Mesendoderm (in vitro differentiated cells): ENCODE results near the gene TMEM139.
"Not testable (repeated sequence)": the region's sequence is repeated elsewhere in the genome, so short reads cannot be mapped to it uniquely, and the experiment has no call there.

Experiments
- DNase-seq: peaks from one replicate; pipeline ENCODE4 v3.0.0; 2013
- H2AK5ac ChIP-seq: 2 replicates; pipeline ENCODE4 v1.6.1; 2013; ENCODE audit warnings: low read length, inconsistent platforms
- H2BK120ac ChIP-seq: 2 replicates; pipeline ENCODE4 v1.6.1; 2013; ENCODE audit warnings: low read depth, mild to moderate bottlenecking, low read length, moderate library complexity, mixed read lengths
- H2BK15ac ChIP-seq: replicated peaks from 2 replicates; pipeline ENCODE4 v1.6.1; 2013; ENCODE audit warnings: low read depth, mild to moderate bottlenecking, moderate library complexity
- H2BK5ac ChIP-seq: 2 replicates; pipeline ENCODE4 v1.6.1; 2013; ENCODE audit warnings: low read length, inconsistent platforms
- H3K18ac ChIP-seq: 2 replicates; pipeline ENCODE4 v1.6.1; 2013; ENCODE audit warnings: mild to moderate bottlenecking, low read length, mixed read lengths
- H3K23ac ChIP-seq: one replicate; pipeline ENCODE4 v1.6.1; 2013; ENCODE audit warnings: low read length
- H3K27ac ChIP-seq: 2 replicates; pipeline ENCODE4 v1.5.1; 2013; ENCODE audit warnings: low read depth, mild to moderate bottlenecking, inconsistent platforms, low read length, moderate library complexity
- H3K27me3 ChIP-seq: 2 replicates; pipeline ENCODE4 v1.6.1; 2013; ENCODE audit warnings: low read length, control low read depth, mild to moderate bottlenecking, inconsistent platforms; ENCODE audit not compliant: insufficient read depth, poor library complexity
- H3K36me3 ChIP-seq: 2 replicates; pipeline ENCODE4 v1.6.1; 2013; ENCODE audit warnings: low read length, inconsistent platforms; ENCODE audit not compliant: control insufficient read depth, insufficient read depth
- H3K4ac ChIP-seq: one replicate; pipeline ENCODE4 v1.6.1; 2013; ENCODE audit warnings: low read depth, mild to moderate bottlenecking, low read length, moderate library complexity
- H3K4me1 ChIP-seq: 2 replicates; pipeline ENCODE4 v1.6.1; 2013; ENCODE audit warnings: low read depth, low read length, inconsistent platforms; ENCODE audit not compliant: control insufficient read depth
- H3K4me2 ChIP-seq: 2 replicates; pipeline ENCODE4 v1.6.1; 2013; ENCODE audit warnings: low read length
- H3K4me3 ChIP-seq: 2 replicates; pipeline ENCODE4 v1.5.1; 2013; ENCODE audit warnings: mild to moderate bottlenecking, low read length
- H3K56ac ChIP-seq: one replicate; pipeline ENCODE4 v1.6.1; 2013; ENCODE audit warnings: low read length
- H3K79me1 ChIP-seq: 2 replicates; pipeline ENCODE4 v1.6.1; 2013; ENCODE audit warnings: low read length, inconsistent platforms
- H3K79me2 ChIP-seq: 2 replicates; pipeline ENCODE4 v1.6.1; 2013; ENCODE audit warnings: mild to moderate bottlenecking, low read length; ENCODE audit not compliant: control insufficient read depth, insufficient read depth
- H3K9ac ChIP-seq: 2 replicates; pipeline ENCODE4 v1.6.1; 2013; ENCODE audit warnings: low read length, inconsistent platforms
- H4K5ac ChIP-seq: one replicate; pipeline ENCODE4 v1.6.1; 2013; ENCODE audit warnings: low read length
- H4K8ac ChIP-seq: one replicate; pipeline ENCODE4 v1.6.1; 2013; ENCODE audit warnings: low read depth, mild to moderate bottlenecking, control low read depth, low read length, moderate library complexity
- WGBS: extraction: QIAGEN DNeasy Blood & Tissue Kit; methylation state at CpG from one replicate; pipeline ENCODE4 v1.1.7; 2013; ENCODE audit warnings: low lambda C conversion rate, missing lambda C conversion rate; ENCODE audit not compliant: insufficient coverage; ENCODE audit errors: extremely low coverage; 5-methylcytosine and 5-hydroxymethylcytosine counted together

Gene TMEM139

GRCh38 chr7:143261901-143262300 is 22.9 kb upstream of the TMEM139 start:
- no peak overlapping the region for H3K18ac ChIP-seq
- no peak overlapping the region for H3K4ac ChIP-seq
- no CpG with 5 or more reads among the region's 1 CpG for WGBS
- no peaks in the 10 kb centered on the region for H3K36me3 ChIP-seq
- no peak overlapping the region for H4K5ac ChIP-seq
- no peak overlapping the region for H3K9ac ChIP-seq
- H4K8ac ChIP-seq: no peak overlapping the region
- no peaks in the 10 kb centered on the region for H3K27me3 ChIP-seq
- no peaks in the 10 kb centered on the region for H3K79me2 ChIP-seq
- H3K56ac ChIP-seq: no peak overlapping the region
- H3K4me2 ChIP-seq: no peak overlapping the region
- no peak overlapping the region for H2BK15ac ChIP-seq
- H2AK5ac ChIP-seq: no peak overlapping the region
- no peaks in the 10 kb centered on the region for H3K79me1 ChIP-seq
- H2BK120ac ChIP-seq: no peak overlapping the region
- H3K4me3 ChIP-seq: no peak overlapping the region
- no peak for DNase-seq
- no peaks in the 10 kb centered on the region for H3K4me1 ChIP-seq
- H3K27ac ChIP-seq: no peak overlapping the region
- no peak overlapping the region for H3K23ac ChIP-seq
- H2BK5ac ChIP-seq: no peak overlapping the region

GRCh38 chr7:143263266-143264195 is 21.2 kb upstream of the TMEM139 start, which contains the start of gene GSTK1:
Gene GSTK1, plus strand, starts transcription at chr7:143263441. Its CDS starts 73 bp downstream, at chr7:143263514.
- H4K5ac ChIP-seq: no peak within 1 kb of the TSS
- H3K18ac ChIP-seq: peak within 1 kb of the TSS; percentile 75
- peak within 1 kb of the TSS; percentile 71 for H3K4me2 ChIP-seq
- no peak within 1 kb of the TSS for H2BK15ac ChIP-seq
- peak within 1 kb of the TSS; percentile 66 for H3K4ac ChIP-seq
- peak within 1 kb of the TSS; percentile 90 for H3K4me3 ChIP-seq
- no peak within 1 kb of the TSS for H2AK5ac ChIP-seq
- no peaks in the 10 kb centered on the region for H3K36me3 ChIP-seq
- H3K27me3 ChIP-seq: no peaks in the 10 kb centered on the region
- H4K8ac ChIP-seq: peak within 1 kb of the TSS; percentile 57
- peak within 1 kb of the TSS; percentile 95 for H3K9ac ChIP-seq
- peak within 1 kb of the TSS; percentile 99 for H3K56ac ChIP-seq
- H2BK5ac ChIP-seq: no peak within 1 kb of the TSS
- no peaks in the 10 kb centered on the region for H3K79me2 ChIP-seq
- no peaks in the 10 kb centered on the region for H3K79me1 ChIP-seq
- no peaks in the 10 kb centered on the region for H3K4me1 ChIP-seq
- no peak within 1 kb of the TSS for H2BK120ac ChIP-seq
- peak; percentile 78 for DNase-seq
- no peak within 1 kb of the TSS for H3K23ac ChIP-seq
- WGBS: no CpG with 5 or more reads among the region's 48 CpGs
- peak within 1 kb of the TSS; percentile 19 for H3K27ac ChIP-seq

GRCh38 chr7:143264196-143264568 is 20.6 kb upstream of the TMEM139 start:
- DNase-seq, H3K27ac ChIP-seq, H3K23ac ChIP-seq: not testable (repeated sequence)

GRCh38 chr7:143265017-143265693 is 19.6 kb upstream of the TMEM139 start:
- Histone ChIP-seq H3K4ac (no peak overlapping the region), H3K56ac (no peak overlapping the region), H3K27me3 (no peaks in the 10 kb centered on the region), H3K9ac (no peak overlapping the region), H3K18ac (no peak overlapping the region), H3K4me3 (no peak overlapping the region), H3K4me1 (no peaks in the 10 kb centered on the region), H3K36me3 (no peaks in the 10 kb centered on the region), H3K79me1 (no peaks in the 10 kb centered on the region), H3K79me2 (no peaks in the 10 kb centered on the region), H2BK15ac (no peak overlapping the region), H2AK5ac (no peak overlapping the region), H3K27ac (no peak overlapping the region), H3K23ac (no peak overlapping the region), H3K4me2 (no peak overlapping the region), H4K8ac (no peak overlapping the region), H2BK120ac (no peak overlapping the region), H4K5ac (no peak overlapping the region), H2BK5ac (no peak overlapping the region)
- DNase-seq: no peak
- WGBS: no CpG with 5 or more reads among the region's 15 CpGs

More at GRCh38 chr7:143264196-143264568, 20.6 kb upstream of the TMEM139 start:
- peak overlapping the region; percentile 99 for H3K56ac ChIP-seq
- WGBS: no CpG with 5 or more reads among the region's 15 CpGs
- H4K5ac ChIP-seq, H3K4me1 ChIP-seq, H3K27me3 ChIP-seq, H3K4me3 ChIP-seq, H3K4me2 ChIP-seq, H2AK5ac ChIP-seq, H3K79me1 ChIP-seq, H3K79me2 ChIP-seq, H4K8ac ChIP-seq, H2BK15ac ChIP-seq, H2BK5ac ChIP-seq, H2BK120ac ChIP-seq, H3K18ac ChIP-seq, H3K36me3 ChIP-seq, H3K4ac ChIP-seq: not testable (repeated sequence)
- peak overlapping the region; percentile 95 for H3K9ac ChIP-seq

- DNase-seq: no peak
- H3K27me3 ChIP-seq: no peaks in the 10 kb centered on the region
- H3K9ac ChIP-seq: no peak overlapping the region
- no peak overlapping the region for H3K23ac ChIP-seq
- no peak overlapping the region for H3K56ac ChIP-seq
- H2BK15ac ChIP-seq: no peak overlapping the region
- no CpG with 5 or more reads among the region's 5 CpGs for WGBS
- no peak overlapping the region for H4K8ac ChIP-seq
- no peaks in the 10 kb centered on the region for H3K79me2 ChIP-seq
- H2AK5ac ChIP-seq: no peak overlapping the region
- no peaks in the 10 kb centered on the region for H3K79me1 ChIP-seq
- H3K4ac ChIP-seq: no peak overlapping the region
- H3K4me3 ChIP-seq: no peak overlapping the region
- no peak overlapping the region for H3K27ac ChIP-seq
- H2BK120ac ChIP-seq: no peak overlapping the region
- no peaks in the 10 kb centered on the region for H3K4me1 ChIP-seq
- no peaks in the 10 kb centered on the region for H3K36me3 ChIP-seq
- no peak overlapping the region for H3K18ac ChIP-seq
- no peak overlapping the region for H4K5ac ChIP-seq
- H2BK5ac ChIP-seq: no peak overlapping the region
- H3K4me2 ChIP-seq: no peak overlapping the region
Observed at GRCh38 chr7:143269251-143269650, 15.5 kb upstream of the TMEM139 start.
